Suprapubic skin (tissue), 4 donors: ENCODE data around the gene GPAT2.
"Not testable (repeated sequence)": the region's sequence is repeated elsewhere in the genome, so short reads cannot be mapped to it uniquely, and the experiment has no call there.

Experiments used
- CTCF ChIP-seq, 2 donors: fragments of 200-600 bp in 1 of 2; fragments of 450-650 bp in 1 of 2; sonication (generic) in 1 of 2; IDR thresholded peaks; one replicate each; pipeline ENCODE4 v1.5.1; 2016 to 2019; ENCODE audit warnings: antibody characterized with exemption in 2 of 2, mild to moderate bottlenecking in 1 of 2, moderate library complexity in 1 of 2
- POLR2A ChIP-seq, 2 donors: fragments of 450-650 bp; IDR thresholded peaks; one replicate each; pipeline ENCODE4 v1.6.1; 2017; ENCODE audit warnings: antibody characterized with exemption in 2 of 2, mild to moderate bottlenecking in 2 of 2, moderate library complexity in 2 of 2
- POLR2AphosphoS5 ChIP-seq, 3 donors: sonication (generic); formaldehyde crosslinking; IDR thresholded peaks; one replicate each; pipeline ENCODE4 v1.6.1; 2017; ENCODE audit warnings: antibody characterized with exemption in 3 of 3

DNA sequence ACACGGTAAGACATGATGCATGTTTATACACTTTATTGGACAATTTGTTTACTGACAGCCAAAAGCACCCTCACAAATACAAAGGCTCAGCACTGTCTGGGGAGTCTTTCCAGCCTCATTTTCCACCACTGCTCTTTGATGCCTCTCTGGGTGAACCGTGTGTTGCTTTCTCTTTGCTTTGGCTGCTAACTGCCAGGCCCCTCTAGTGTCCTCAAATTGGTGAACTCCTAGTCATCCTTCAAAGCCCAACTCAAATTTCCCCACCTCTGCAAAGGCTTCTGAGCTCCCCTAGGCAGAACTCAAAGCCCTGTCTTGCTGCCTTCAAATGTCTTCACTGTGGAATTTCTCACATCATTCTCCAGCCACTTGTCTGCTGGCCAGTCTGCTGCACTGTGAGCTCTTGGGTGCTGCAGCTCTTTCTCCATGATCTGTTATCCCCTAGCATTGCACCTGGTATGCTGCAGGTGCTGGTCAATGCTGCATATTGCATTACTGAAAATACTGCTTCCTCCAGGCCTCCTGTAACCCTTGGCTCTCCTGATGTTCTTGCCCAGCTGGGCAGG, 32.5 kb upstream of the GPAT2 start:
- TF ChIP-seq CTCF, POLR2A, POLR2AphosphoS5 (IDR thresholded peaks at IDR 0.05): not testable (repeated sequence)
